Trophoblast cell (in vitro differentiated cells and primary cell): ENCODE data around the gene HDDC3.

Source experiments
- DNase-seq, 2 donors: peaks; one replicate each; pipeline ENCODE4 v3.0.0-alpha.2; 2016
- H2AFZ ChIP-seq: 2 replicates; pipeline ENCODE4 v1.6.1; 2013; ENCODE audit warnings: low read length, moderate library complexity, mild to moderate bottlenecking; ENCODE audit not compliant: insufficient read depth, poor library complexity
- H2AK5ac ChIP-seq: 2 replicates; pipeline ENCODE4 v1.6.1; 2013; ENCODE audit warnings: mild to moderate bottlenecking, low read length
- H2BK120ac ChIP-seq: 2 replicates; pipeline ENCODE4 v1.6.1; 2013; ENCODE audit warnings: low read length, mild to moderate bottlenecking, moderate library complexity; ENCODE audit not compliant: insufficient read depth, poor library complexity
- H2BK12ac ChIP-seq: 2 replicates; pipeline ENCODE4 v1.6.1; 2013; ENCODE audit warnings: mild to moderate bottlenecking, low read length, moderate library complexity
- H2BK5ac ChIP-seq: 2 replicates; pipeline ENCODE4 v1.6.1; 2013; ENCODE audit warnings: low read length, low read depth, moderate library complexity, mild to moderate bottlenecking; ENCODE audit not compliant: poor library complexity
- H3K14ac ChIP-seq: 2 replicates; pipeline ENCODE4 v1.6.1; 2013; ENCODE audit warnings: mild to moderate bottlenecking, low read length
- H3K18ac ChIP-seq: 2 replicates; pipeline ENCODE4 v1.6.1; 2013; ENCODE audit warnings: mild to moderate bottlenecking, low read length
- H3K23ac ChIP-seq: 2 replicates; pipeline ENCODE4 v1.6.1; 2013; ENCODE audit warnings: low read length
- H3K27ac ChIP-seq: 2 replicates; pipeline ENCODE4 v1.5.1; 2013; ENCODE audit warnings: low read depth, mild to moderate bottlenecking, inconsistent platforms, low read length, moderate library complexity
- H3K27me3 ChIP-seq: 2 replicates; pipeline ENCODE4 v1.6.1; 2013; ENCODE audit warnings: inconsistent platforms, mild to moderate bottlenecking, low read length, moderate library complexity; ENCODE audit not compliant: insufficient read depth
- H3K36me3 ChIP-seq, 2 experiments: 1 replicate in 1 of 2; 2 replicates in 1 of 2; pipeline ENCODE4 v1.6.1; 2013; ENCODE audit warnings: low read length in 2 of 2, mild to moderate bottlenecking in 2 of 2, moderate library complexity in 1 of 2; ENCODE audit not compliant: insufficient read depth in 2 of 2, control insufficient read depth in 1 of 2
- H3K4ac ChIP-seq: 2 replicates; pipeline ENCODE4 v1.6.1; 2013; ENCODE audit warnings: low read depth, mild to moderate bottlenecking, low read length, moderate library complexity
- H3K4me1 ChIP-seq, 2 experiments: 1 replicate in 1 of 2; 2 replicates in 1 of 2; pipeline ENCODE4 v1.6.1; 2013; ENCODE audit warnings: low read length in 2 of 2, mild to moderate bottlenecking in 2 of 2, moderate library complexity in 1 of 2; ENCODE audit not compliant: insufficient read depth in 2 of 2, control insufficient read depth in 1 of 2
- H3K4me2 ChIP-seq: 2 replicates; pipeline ENCODE4 v1.6.1; 2013; ENCODE audit warnings: inconsistent platforms, mild to moderate bottlenecking, low read length, moderate library complexity
- H3K4me3 ChIP-seq: 2 replicates; pipeline ENCODE4 v1.5.1; 2013; ENCODE audit warnings: mild to moderate bottlenecking, low read depth, low read length, inconsistent platforms
- H3K79me1 ChIP-seq: one replicate; pipeline ENCODE4 v1.6.1; 2013; ENCODE audit warnings: low read length
- H3K79me2 ChIP-seq: 2 replicates; pipeline ENCODE4 v1.6.1; 2013; ENCODE audit warnings: low read length, mild to moderate bottlenecking; ENCODE audit not compliant: control insufficient read depth, insufficient read depth, poor library complexity
- H3K9ac ChIP-seq: 2 replicates; pipeline ENCODE4 v1.6.1; 2013; ENCODE audit warnings: mild to moderate bottlenecking, low read length
- H3K9me3 ChIP-seq: 2 replicates; pipeline ENCODE4 v1.6.1; 2013; ENCODE audit warnings: low read depth, mild to moderate bottlenecking, control low read depth, inconsistent platforms, low read length; ENCODE audit not compliant: insufficient read depth
- H4K12ac ChIP-seq: 2 replicates; pipeline ENCODE4 v1.6.1; 2013; ENCODE audit warnings: low read depth, mild to moderate bottlenecking, low read length, moderate library complexity
- H4K8ac ChIP-seq: 2 replicates; pipeline ENCODE4 v1.6.1; 2013; ENCODE audit warnings: low read depth, mild to moderate bottlenecking, low read length, moderate library complexity
- H4K91ac ChIP-seq: one replicate; pipeline ENCODE4 v1.6.1; 2013; ENCODE audit warnings: low read depth, mild to moderate bottlenecking, low read length, moderate library complexity
- WGBS: extraction: QIAGEN DNeasy Blood & Tissue Kit; methylation state at CpG from one replicate; pipeline ENCODE4 v1.1.7; 2013; ENCODE audit warnings: missing lambda C conversion rate; ENCODE audit not compliant: insufficient read length, insufficient coverage; ENCODE audit errors: extremely low coverage; 5-methylcytosine and 5-hydroxymethylcytosine counted together

HDDC3 gene

DNA sequence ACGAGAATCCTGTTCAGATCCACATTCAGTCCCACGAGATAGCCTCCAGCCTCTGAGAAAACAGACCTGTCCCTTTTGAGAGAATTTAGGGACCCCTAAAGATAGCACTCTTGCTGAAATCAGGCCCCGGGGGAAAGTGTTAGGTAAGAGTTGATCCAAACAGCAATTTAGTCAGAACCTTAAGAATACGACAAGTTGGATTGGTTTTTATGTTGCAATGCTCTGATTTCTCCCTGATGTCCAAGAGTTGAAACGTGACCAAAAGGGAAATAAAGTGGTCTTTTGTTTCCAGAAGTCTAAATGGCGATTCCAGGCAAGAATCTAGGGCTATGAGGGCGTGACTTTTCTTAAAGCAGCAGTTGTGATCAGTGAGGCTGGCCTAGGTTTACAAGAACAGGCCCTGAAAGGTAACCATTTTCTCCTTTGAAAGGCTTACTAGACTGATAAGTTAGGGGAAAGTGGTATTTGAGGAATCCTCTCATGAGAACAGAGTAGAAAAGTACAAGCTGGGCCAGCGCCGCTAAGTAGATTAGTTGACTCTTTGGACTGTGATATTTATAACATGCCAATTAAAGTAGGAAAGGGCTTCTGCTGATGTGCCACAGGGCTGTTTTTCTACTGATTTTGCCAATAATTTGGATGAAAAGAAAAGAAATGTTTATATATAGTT is 24.4 kb downstream of the HDDC3 start:
- Histone ChIP-seq H2BK120ac (no peak overlapping the region), H3K27ac (no peak overlapping the region), H3K4me3 (no peak overlapping the region), H3K9me3 (no peaks in the 10 kb centered on the region), H3K79me1 (peaks cover 2% of the 10 kb centered on the region), H3K14ac (no peak overlapping the region), H3K4me2 (no peak overlapping the region), H4K8ac (no peak overlapping the region), H3K27me3 (no peaks in the 10 kb centered on the region), H2BK5ac (no peak overlapping the region), H2AK5ac (no peak overlapping the region), H3K4ac (no peak overlapping the region), H2BK12ac (no peak overlapping the region), H2AFZ (no peak overlapping the region), H3K4me1 (peaks cover 5 to 9% of the 10 kb centered on the region in 2 experiments), H4K91ac (no peak overlapping the region), H3K79me2 (no peaks in the 10 kb centered on the region), H3K36me3 (peaks cover 53 to 56% of the 10 kb centered on the region in 2 experiments), H3K9ac (no peak overlapping the region), H3K23ac (no peak overlapping the region), H3K18ac (no peak overlapping the region), H4K12ac (no peak overlapping the region)
- DNase-seq = no peak
- WGBS = no CpG with 5 or more reads among the region's 9 CpGs

DNA sequence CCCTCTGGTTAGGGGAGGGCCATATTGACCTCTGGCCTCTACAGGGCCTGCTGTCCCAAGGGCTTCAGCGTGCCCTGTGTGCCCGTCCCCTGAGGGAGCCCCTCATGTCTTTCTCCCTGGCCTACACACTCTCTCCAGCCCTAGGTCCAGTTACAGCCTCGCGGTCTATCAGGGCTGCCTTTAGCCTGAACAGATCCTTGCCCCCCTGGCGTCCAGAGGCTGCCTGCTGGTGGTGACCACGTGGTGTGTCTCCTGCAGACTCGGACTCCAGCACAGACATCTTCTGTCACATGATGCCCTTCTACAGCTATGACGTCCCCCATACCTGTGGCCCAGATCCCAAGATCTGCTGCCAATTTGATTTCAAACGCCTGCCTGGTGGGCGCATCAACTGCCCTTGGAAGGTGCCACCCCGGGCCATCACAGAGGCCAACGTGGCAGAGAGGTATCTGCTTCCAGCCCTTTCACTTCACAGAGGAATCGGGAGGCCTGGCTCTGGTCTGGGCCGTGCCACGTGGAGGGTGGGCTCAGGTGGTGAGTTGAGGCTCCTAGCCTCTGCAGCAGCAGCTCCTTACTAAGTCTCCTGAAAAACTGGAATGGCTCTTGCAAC is 25.2 kb downstream of the HDDC3 start:
- Histone ChIP-seq H2BK5ac (no peak overlapping the region), H4K8ac (no peak overlapping the region), H4K91ac (no peak overlapping the region), H3K79me1 (peaks cover 4% of the 10 kb centered on the region), H3K4me3 (no peak overlapping the region), H2AK5ac (no peak overlapping the region), H3K23ac (no peak overlapping the region), H3K79me2 (peaks cover 2% of the 10 kb centered on the region), H3K18ac (no peak overlapping the region), H4K12ac (no peak overlapping the region), H3K27me3 (no peaks in the 10 kb centered on the region), H3K27ac (no peak overlapping the region), H2AFZ (no peak overlapping the region), H3K9ac (no peak overlapping the region), H3K9me3 (no peaks in the 10 kb centered on the region), H2BK120ac (no peak overlapping the region), H2BK12ac (no peak overlapping the region), H3K14ac (no peak overlapping the region), H3K4me1 (peaks cover 5 to 9% of the 10 kb centered on the region in 2 experiments), H3K36me3 (peaks cover 44 to 48% of the 10 kb centered on the region in 2 experiments), H3K4ac (no peak overlapping the region), H3K4me2 (no peak overlapping the region)
- WGBS = no CpG with 5 or more reads among the region's 15 CpGs
- DNase-seq = no peak

DNA sequence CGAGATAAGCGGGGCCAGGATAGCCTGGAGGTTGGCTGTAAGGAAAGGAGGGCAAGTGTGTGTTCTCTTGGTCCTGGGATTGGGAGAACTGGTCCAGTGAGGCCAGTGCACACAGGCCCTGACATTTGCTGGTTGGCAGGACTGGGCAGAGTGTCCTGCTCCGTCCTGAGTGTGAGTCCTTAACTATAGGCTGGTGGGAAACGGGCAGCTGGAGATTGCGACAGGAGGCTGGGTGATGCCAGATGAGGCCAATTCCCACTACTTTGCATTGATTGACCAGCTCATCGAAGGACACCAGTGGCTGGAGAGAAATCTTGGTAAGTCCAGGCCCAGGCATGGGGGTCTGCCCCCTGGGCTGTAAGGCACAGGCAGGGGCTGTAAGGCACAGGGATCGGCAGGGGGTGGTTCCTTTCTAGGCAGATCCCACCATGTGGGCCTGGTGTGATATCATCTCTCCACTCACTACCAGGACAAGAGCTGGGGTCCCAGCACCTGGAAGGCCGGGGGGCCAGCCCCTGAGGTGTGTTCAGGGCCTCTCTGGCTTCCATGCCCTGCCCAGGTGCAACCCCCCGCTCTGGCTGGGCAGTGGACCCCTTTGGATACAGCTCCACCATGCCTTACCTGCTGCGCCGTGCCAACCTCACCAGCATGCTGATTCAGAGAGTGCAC is 26.0 kb downstream of the HDDC3 start:
- H3K27me3 ChIP-seq = no peaks in the 10 kb centered on the region
- H3K79me2 ChIP-seq = peaks cover 2% of the 10 kb centered on the region
- no peak overlapping the region for H4K91ac ChIP-seq
- H2AFZ ChIP-seq = no peak overlapping the region
- no peak for DNase-seq
- H4K8ac ChIP-seq = no peak overlapping the region
- no peak overlapping the region for H3K14ac ChIP-seq
- H2BK120ac ChIP-seq = no peak overlapping the region
- H2BK12ac ChIP-seq = no peak overlapping the region
- no peak overlapping the region for H3K4ac ChIP-seq
- no peak overlapping the region for H2BK5ac ChIP-seq
- no peak overlapping the region for H3K4me3 ChIP-seq
- no peak overlapping the region for H3K4me2 ChIP-seq
- no peaks in the 10 kb centered on the region for H3K9me3 ChIP-seq
- no peak overlapping the region for H3K18ac ChIP-seq
- no peak overlapping the region for H3K27ac ChIP-seq
- H3K4me1 ChIP-seq = peaks cover 5 to 9% of the 10 kb centered on the region in 2 experiments
- no CpG with 5 or more reads among the region's 11 CpGs for WGBS
- H3K36me3 ChIP-seq = peaks cover 38 to 41% of the 10 kb centered on the region in 2 experiments
- no peak overlapping the region for H3K9ac ChIP-seq
- H2AK5ac ChIP-seq = no peak overlapping the region
- H3K79me1 ChIP-seq = peaks cover 4% of the 10 kb centered on the region
- H4K12ac ChIP-seq = no peak overlapping the region
- H3K23ac ChIP-seq = no peak overlapping the region

DNA sequence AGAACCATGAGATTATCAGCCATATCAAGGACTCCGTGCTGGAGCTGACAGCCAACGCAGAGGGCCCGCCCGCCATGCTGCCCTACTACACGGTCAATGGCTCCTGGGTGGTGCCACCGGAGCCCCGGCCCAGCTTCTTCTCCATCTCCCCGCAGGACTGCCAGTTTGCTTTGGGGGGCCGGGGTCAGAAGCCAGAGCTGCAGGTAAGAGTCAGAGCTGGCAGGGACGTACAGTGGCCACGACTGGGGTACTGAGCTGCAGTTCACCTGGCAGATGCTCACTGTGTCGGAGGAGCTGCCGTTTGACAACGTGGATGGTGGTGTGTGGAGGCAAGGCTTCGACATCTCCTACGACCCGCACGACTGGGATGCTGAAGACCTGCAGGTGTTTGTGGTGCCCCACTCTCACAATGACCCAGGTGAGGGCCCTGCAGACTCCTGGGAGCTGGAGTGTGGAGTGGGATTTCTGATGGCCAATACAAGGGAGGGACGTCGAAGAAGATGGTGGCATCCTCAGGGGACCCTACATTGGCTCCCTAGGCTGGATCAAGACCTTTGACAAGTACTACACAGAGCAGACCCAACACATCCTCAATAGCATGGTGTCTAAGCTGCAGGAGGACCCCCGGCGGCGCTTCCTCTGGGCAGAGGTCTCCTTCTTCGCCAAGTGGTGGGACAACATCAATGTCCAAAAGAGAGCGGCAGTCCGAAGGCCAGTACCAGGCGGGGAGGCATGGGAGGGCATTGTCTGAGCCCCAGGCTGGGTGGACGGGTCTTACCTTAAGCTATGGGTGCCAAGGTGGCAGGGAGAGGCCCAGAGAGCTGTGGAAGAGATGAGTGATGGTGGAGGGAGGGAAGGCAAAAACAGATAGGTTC is 26.8 kb downstream of the HDDC3 start:
- H3K4me1 ChIP-seq = peaks cover 5 to 9% of the 10 kb centered on the region in 2 experiments
- H2AK5ac ChIP-seq = no peak overlapping the region
- H3K23ac ChIP-seq = no peak overlapping the region
- H2BK120ac ChIP-seq = no peak overlapping the region
- H3K4ac ChIP-seq = no peak overlapping the region
- no peak overlapping the region for H3K9ac ChIP-seq
- DNase-seq = no peak
- H4K12ac ChIP-seq = no peak overlapping the region
- H3K4me3 ChIP-seq = no peak overlapping the region
- H3K27me3 ChIP-seq = no peaks in the 10 kb centered on the region
- H3K4me2 ChIP-seq = no peak overlapping the region
- no peak overlapping the region for H4K91ac ChIP-seq
- no peak overlapping the region for H3K18ac ChIP-seq
- H3K79me2 ChIP-seq = peaks cover 2% of the 10 kb centered on the region
- peaks cover 30 to 34% of the 10 kb centered on the region in 2 experiments for H3K36me3 ChIP-seq
- H2AFZ ChIP-seq = no peak overlapping the region
- H4K8ac ChIP-seq = no peak overlapping the region
- WGBS = no CpG with 5 or more reads among the region's 28 CpGs
- peaks cover 4% of the 10 kb centered on the region for H3K79me1 ChIP-seq
- no peaks in the 10 kb centered on the region for H3K9me3 ChIP-seq
- H3K27ac ChIP-seq = no peak overlapping the region
- H3K14ac ChIP-seq = no peak overlapping the region
- H2BK12ac ChIP-seq = no peak overlapping the region
- H2BK5ac ChIP-seq = no peak overlapping the region
